Mucosa of rectum (tissue), 2 donors: ENCODE measurements around the gene DIAPH2.

Source experiments
- H3K27ac ChIP-seq, 2 donors: one replicate each; pipeline ENCODE4 v1.7.0; 2013; ENCODE audit warnings: inconsistent platforms in 2 of 2, low read depth in 2 of 2, low read length in 2 of 2
- H3K27me3 ChIP-seq, 2 donors: one replicate each; pipeline ENCODE4 v1.7.0; 2013; ENCODE audit warnings: low read length in 2 of 2; ENCODE audit not compliant: control insufficient read depth in 2 of 2, insufficient read depth in 2 of 2
- H3K36me3 ChIP-seq, 2 donors: one replicate each; pipeline ENCODE4 v1.7.0; 2013; ENCODE audit warnings: low read length in 2 of 2; ENCODE audit not compliant: control insufficient read depth in 2 of 2, insufficient read depth in 2 of 2
- H3K4me1 ChIP-seq, 2 donors: one replicate each; pipeline ENCODE4 v1.7.0; 2013; ENCODE audit warnings: low read length in 2 of 2, mild to moderate bottlenecking in 1 of 2; ENCODE audit not compliant: control insufficient read depth in 2 of 2, insufficient read depth in 2 of 2
- H3K4me3 ChIP-seq, 2 donors: one replicate each; pipeline ENCODE4 v1.7.0; 2013; ENCODE audit warnings: low read length in 2 of 2
- H3K9ac ChIP-seq, 2 donors: one replicate each; pipeline ENCODE4 v1.7.0; 2013; ENCODE audit warnings: low read length in 2 of 2, low read depth in 1 of 2, mild to moderate bottlenecking in 1 of 2
- H3K9me3 ChIP-seq, 2 donors: one replicate each; pipeline ENCODE4 v1.7.0; 2013; ENCODE audit warnings: low read length in 2 of 2; ENCODE audit not compliant: control insufficient read depth in 2 of 2
- donor health status: healthy.
- donor health status: Normal muscosa, but diverticular disease.

DIAPH2 gene

GRCh38 chrX:97050392-97050791 lies 365.8 kb downstream of the DIAPH2 start:
- Histone ChIP-seq H3K9ac (no peak overlapping the region), H3K4me1 (no peaks in the 10 kb centered on the region), H3K4me3 (no peak overlapping the region), H3K27ac (no peak overlapping the region), H3K36me3 (no peaks in the 10 kb centered on the region), H3K27me3 (no peaks in the 10 kb centered on the region), H3K9me3 (no peaks in the 10 kb centered on the region)

- no peaks in the 10 kb centered on the region for H3K9me3 ChIP-seq
- H3K4me1 ChIP-seq = no peaks in the 10 kb centered on the region
- H3K27ac ChIP-seq = no peak overlapping the region
- no peak overlapping the region for H3K9ac ChIP-seq
- no peak overlapping the region for H3K4me3 ChIP-seq
- H3K27me3 ChIP-seq = no peaks in the 10 kb centered on the region
- H3K36me3 ChIP-seq = no peaks in the 10 kb centered on the region
Measured at GRCh38 chrX:97057349-97057909, 372.8 kb downstream of the DIAPH2 start.

- H3K4me3 ChIP-seq = no peak overlapping the region
- no peaks in the 10 kb centered on the region for H3K9me3 ChIP-seq
- no peaks in the 10 kb centered on the region for H3K4me1 ChIP-seq
- no peak overlapping the region for H3K9ac ChIP-seq
- no peaks in the 10 kb centered on the region for H3K27me3 ChIP-seq
- no peaks in the 10 kb centered on the region for H3K36me3 ChIP-seq
- H3K27ac ChIP-seq = no peak overlapping the region
Measured at GRCh38 chrX:97060020-97060419, 375.4 kb downstream of the DIAPH2 start.

DNA sequence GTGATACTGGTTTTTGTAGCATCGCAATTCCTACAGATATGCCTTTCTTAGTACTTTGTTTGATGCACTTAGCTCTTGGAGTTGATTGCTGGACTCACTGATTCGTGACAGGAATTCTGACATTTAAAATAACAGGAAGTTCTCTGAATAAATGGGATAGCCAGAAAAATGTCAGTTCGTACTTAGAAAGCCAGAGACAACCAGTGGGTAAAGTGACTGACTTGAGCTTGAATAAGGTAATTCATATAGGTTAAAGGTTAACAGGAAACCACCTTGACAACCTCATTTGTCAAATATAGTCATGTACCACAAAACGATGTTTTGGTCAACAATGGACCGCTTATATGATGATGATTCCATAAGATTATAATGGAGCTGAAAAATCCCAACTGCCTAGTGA lies 380.4 kb downstream of the DIAPH2 start:
- H3K36me3 ChIP-seq = no peaks in the 10 kb centered on the region
- no peak overlapping the region for H3K27ac ChIP-seq
- H3K9me3 ChIP-seq = no peaks in the 10 kb centered on the region

DNA sequence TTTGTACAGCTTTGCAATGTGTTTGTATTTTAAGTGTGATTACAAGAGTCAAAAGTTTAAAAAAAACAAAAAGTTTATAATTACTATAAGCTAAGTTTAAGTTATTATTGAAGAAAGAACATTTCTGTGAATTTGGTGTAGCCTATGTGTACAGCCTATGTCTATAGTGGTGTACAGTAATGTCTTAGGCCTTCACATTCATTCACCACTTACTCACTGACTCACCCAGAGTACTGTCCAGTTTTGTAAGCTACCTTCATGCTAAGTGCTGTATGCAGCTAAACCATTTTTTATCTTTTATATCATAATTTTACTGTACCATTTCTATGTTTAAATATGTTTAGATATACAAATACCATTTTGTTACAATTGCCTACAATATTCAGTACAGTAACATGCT lies 381.3 kb downstream of the DIAPH2 start:
- Histone ChIP-seq H3K9me3 (no peaks in the 10 kb centered on the region), H3K4me1 (no peaks in the 10 kb centered on the region), H3K27ac (no peak overlapping the region), H3K27me3 (no peaks in the 10 kb centered on the region), H3K9ac (no peak overlapping the region), H3K4me3 (no peak overlapping the region), H3K36me3 (no peaks in the 10 kb centered on the region)

More for the DNA sequence above, 380.4 kb downstream of the DIAPH2 start:
- H3K27me3 ChIP-seq = no peaks in the 10 kb centered on the region
- no peaks in the 10 kb centered on the region for H3K4me1 ChIP-seq
- H3K4me3 ChIP-seq = no peak overlapping the region
- H3K9ac ChIP-seq = no peak overlapping the region

DNA sequence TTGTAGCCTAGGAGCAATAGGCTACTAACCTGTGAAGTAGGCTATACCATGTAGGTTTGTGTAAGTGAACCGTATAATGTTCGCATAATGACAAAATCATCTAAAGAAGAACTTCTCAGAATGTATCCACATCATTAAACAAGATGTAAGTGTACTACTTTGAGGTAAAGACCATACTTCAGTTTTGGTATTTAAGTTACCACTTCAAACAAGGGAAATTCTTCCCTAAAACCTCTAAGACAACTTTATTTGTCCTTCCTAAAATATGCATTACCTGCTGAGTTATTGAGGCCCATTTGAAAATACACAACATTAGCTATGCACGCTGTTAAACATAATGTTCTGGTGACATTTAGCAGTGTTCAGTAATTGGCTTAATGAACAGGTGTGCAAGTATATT lies 381.7 kb downstream of the DIAPH2 start:
- no peak overlapping the region for H3K9ac ChIP-seq
- H3K9me3 ChIP-seq = no peaks in the 10 kb centered on the region
- H3K36me3 ChIP-seq = no peaks in the 10 kb centered on the region
- H3K4me3 ChIP-seq = no peak overlapping the region
- no peaks in the 10 kb centered on the region for H3K27me3 ChIP-seq
- H3K27ac ChIP-seq = no peak overlapping the region
- H3K4me1 ChIP-seq = no peaks in the 10 kb centered on the region

- Histone ChIP-seq H3K27ac (no peak overlapping the region), H3K9ac (no peak overlapping the region), H3K9me3 (no peaks in the 10 kb centered on the region)
Measured at GRCh38 chrX:97070346-97070745, 385.7 kb downstream of the DIAPH2 start.

DNA sequence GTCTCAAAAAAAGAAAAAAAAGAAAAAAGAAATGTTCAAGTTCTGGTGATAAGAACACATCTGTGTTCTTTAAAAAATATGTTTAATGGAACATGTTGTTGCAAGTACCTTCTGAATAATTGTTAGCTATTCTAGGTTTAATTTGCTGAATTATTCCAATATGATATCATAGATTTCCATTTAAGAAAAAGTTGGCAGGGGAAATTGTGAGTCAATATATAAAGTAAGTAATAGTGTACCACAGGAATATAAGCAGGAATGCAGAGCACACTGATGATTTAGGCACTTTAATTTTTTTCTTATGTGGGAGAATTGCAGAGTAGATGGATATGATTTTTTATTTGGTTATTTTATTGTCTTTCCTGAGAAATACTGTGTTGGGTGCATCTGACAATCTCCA lies 389.8 kb downstream of the DIAPH2 start:
- no peaks in the 10 kb centered on the region for H3K9me3 ChIP-seq
- H3K27me3 ChIP-seq = peaks cover 0 to 2% of the 10 kb centered on the region in 2 donors
- no peak overlapping the region for H3K27ac ChIP-seq
- no peaks in the 10 kb centered on the region for H3K36me3 ChIP-seq
- no peaks in the 10 kb centered on the region for H3K4me1 ChIP-seq
- H3K4me3 ChIP-seq = no peak overlapping the region
- no peak overlapping the region for H3K9ac ChIP-seq

More at GRCh38 chrX:97070346-97070745, 385.7 kb downstream of the DIAPH2 start:
- peaks cover 0 to 2% of the 10 kb centered on the region in 2 donors for H3K27me3 ChIP-seq
- no peak overlapping the region for H3K4me3 ChIP-seq
- H3K36me3 ChIP-seq = no peaks in the 10 kb centered on the region
- no peaks in the 10 kb centered on the region for H3K4me1 ChIP-seq

GRCh38 chrX:97089116-97089515 lies 404.5 kb downstream of the DIAPH2 start:
- Histone ChIP-seq H3K27me3 (no peaks in the 10 kb centered on the region), H3K9me3 (no peaks in the 10 kb centered on the region), H3K27ac (no peak overlapping the region), H3K4me1 (no peaks in the 10 kb centered on the region), H3K9ac (no peak overlapping the region), H3K4me3 (no peak overlapping the region), H3K36me3 (no peaks in the 10 kb centered on the region)

- H3K9ac ChIP-seq = no peak overlapping the region
- no peaks in the 10 kb centered on the region for H3K9me3 ChIP-seq
- no peak overlapping the region for H3K27ac ChIP-seq
- no peak overlapping the region for H3K4me3 ChIP-seq
- no peaks in the 10 kb centered on the region for H3K27me3 ChIP-seq
- H3K36me3 ChIP-seq = no peaks in the 10 kb centered on the region
- H3K4me1 ChIP-seq = no peaks in the 10 kb centered on the region
Measured at GRCh38 chrX:97096385-97096784, 411.7 kb downstream of the DIAPH2 start.

DNA sequence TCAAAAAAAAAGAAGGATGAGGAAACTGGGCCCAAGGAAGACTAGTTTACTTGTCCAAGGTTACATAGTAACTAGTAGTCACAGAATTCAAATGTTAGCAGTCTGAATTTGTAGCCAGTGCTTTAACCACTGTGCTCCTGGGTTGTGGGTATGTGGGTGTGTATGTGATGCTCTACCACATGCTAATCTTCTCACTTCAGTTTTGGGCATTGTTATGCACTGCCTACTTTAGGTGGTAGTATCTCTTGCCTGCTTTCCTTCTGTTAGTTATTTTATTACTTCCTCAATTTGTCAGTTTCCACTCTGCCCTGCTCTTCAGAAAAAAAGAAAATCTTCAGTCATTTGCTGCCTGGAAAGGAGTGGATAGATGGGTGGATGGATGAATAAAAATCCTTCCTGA lies 418.3 kb downstream of the DIAPH2 start:
- Histone ChIP-seq H3K4me1 (no peaks in the 10 kb centered on the region), H3K27ac (no peak overlapping the region), H3K36me3 (no peaks in the 10 kb centered on the region), H3K4me3 (no peak overlapping the region), H3K9ac (no peak overlapping the region), H3K27me3 (no peaks in the 10 kb centered on the region), H3K9me3 (no peaks in the 10 kb centered on the region)
